ENCODE measurements around the gene SLC35G4.

Gene SLC35G4

DNA sequence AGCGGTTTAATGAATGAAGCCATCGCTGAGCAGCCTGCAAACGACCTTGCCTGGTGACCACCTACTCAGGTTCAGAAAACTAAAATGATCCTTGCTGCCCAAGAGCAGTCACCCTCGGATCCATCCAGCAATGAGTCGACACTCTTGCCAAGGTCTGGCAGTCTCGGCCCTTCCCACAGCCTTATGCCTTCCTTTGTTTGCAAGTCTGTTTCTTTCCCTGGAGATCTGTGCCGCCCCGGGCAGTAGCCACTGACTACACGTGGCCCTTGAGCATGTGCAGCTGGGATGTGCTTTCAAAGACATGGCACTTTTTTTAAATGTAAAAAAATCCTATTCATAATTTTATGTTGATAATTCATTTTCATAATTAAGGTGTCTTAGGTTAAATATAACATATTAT, 37.2 kb upstream of the SLC35G4 start:
- H3K4me3 ChIP-seq (ENCODE audit: low read depth, low read length) = no peak overlapping the region
- TF ChIP-seq, protein P1, sequence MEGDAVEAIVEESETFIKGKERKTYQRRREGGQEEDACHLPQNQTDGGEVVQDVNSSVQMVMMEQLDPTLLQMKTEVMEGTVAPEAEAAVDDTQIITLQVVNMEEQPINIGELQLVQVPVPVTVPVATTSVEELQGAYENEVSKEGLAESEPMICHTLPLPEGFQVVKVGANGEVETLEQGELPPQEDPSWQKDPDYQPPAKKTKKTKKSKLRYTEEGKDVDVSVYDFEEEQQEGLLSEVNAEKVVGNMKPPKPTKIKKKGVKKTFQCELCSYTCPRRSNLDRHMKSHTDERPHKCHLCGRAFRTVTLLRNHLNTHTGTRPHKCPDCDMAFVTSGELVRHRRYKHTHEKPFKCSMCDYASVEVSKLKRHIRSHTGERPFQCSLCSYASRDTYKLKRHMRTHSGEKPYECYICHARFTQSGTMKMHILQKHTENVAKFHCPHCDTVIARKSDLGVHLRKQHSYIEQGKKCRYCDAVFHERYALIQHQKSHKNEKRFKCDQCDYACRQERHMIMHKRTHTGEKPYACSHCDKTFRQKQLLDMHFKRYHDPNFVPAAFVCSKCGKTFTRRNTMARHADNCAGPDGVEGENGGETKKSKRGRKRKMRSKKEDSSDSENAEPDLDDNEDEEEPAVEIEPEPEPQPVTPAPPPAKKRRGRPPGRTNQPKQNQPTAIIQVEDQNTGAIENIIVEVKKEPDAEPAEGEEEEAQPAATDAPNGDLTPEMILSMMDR (IDR thresholded peaks at IDR 0.05; ENCODE audit: low read depth, low read length) = no peak

DNA sequence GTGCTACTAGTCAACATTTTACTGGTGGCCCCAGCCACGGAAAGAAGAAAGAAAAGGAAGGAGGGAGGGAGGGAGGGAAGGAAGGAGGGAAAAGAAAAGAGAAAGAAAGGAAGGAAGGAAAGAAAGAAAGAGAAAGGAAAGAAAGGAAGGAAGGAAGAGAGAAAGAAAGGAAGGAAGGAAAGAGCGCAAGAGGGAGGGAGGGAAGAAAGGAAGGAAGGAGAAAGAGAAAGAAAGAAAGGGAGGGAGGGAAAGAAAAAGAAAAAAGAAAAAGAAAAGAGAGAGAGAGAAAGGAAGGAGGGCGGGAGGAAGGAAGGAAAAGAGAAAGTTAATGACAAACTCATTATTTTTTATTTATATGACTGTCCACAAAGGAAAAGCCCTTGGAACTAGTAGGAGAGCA, 34.9 kb upstream of the SLC35G4 start:
- no peak overlapping the region for H3K4me3 ChIP-seq (ENCODE audit: low read depth, low read length)
- TF ChIP-seq, protein P1 (IDR thresholded peaks at IDR 0.05; ENCODE audit: low read depth, low read length) = no peak

DNA sequence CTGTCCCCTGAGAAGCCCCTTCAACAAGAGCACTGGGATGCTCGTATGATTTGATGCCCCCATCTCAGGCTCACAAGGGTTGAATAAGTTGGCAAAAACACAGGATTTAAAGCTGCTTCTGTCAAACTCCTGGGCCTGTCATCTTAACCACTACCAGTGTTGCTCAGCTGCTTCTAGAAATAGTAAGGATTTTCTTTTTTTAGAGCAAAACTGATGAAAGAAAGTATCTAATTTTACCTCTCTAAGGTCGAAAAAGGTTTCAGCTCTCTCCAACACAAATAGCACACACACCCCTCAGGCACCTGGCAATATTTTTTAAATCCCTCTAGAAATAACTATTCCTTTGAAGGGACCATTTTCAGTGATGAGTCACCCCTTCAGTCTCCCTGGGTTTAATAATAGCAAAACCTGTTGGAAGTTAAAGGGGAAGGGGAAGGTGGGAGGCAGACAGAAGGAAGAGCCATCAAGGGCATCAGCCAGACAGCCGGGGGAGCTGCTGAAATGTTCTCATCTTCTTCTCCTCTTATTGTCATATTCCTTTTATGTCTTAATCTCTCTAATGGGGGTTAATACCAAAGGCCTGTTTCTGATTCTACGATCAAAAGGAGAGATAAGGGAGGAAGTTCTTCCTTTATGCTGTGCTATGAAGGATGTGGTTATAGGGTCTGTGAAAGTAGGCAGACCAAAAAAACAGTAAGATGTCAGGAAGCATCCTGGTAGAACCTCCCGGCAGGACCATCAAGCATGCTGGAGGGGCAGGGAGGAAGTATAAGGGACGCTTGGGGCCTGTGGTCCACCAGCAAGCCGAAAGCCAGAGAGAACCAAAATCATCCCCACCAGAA, 31.9 kb upstream of the SLC35G4 start:
- TF ChIP-seq, protein P1 (IDR thresholded peaks at IDR 0.05; ENCODE audit: low read depth, low read length) = no peak

DNA sequence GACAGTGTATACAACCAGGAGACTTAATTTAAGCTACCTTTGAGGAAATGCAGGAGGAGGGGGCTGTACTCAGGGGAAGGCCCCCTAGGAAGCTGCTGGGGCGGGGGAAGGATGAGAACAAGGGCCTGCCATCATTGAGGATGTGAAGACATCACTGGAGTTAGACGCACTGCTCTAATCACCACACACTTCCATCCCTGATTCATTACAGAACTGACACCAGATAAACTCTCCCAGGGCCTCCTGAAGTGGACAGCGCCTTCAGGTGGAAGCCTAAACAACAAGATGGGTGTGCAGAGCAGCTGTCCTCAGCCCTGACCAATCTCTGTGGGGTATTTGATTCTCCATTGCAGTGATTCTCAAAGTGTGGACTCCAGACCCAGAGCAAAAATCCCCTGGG, 30.6 kb upstream of the SLC35G4 start:
- TF ChIP-seq, protein P1 (IDR thresholded peaks at IDR 0.05; ENCODE audit: low read depth, low read length) = no peak
- H3K4me3 ChIP-seq (ENCODE audit: low read depth, low read length) = no peak overlapping the region

More for the DNA sequence above, 31.9 kb upstream of the SLC35G4 start:
- no peak overlapping the region for H3K4me3 ChIP-seq (ENCODE audit: low read depth, low read length)

DNA sequence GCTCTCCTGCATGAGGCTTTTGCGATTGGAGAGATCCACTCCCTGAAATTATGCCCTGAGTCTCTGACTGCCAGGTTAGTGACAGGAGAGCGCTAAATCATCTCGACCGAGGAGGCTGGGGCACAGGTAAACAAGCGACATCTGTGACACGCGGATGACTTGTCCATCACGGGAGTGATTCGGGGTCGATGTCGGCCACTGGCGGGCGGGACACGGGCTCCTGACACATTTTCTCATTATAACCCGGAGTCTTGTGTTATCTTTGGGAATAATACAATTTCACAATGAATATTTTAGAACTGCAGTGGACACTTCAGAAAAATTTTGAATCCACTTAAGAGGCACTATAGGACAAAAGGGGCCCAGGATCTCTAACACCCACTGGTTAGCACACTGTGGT, 29.5 kb upstream of the SLC35G4 start:
- no peak overlapping the region for H3K4me3 ChIP-seq (ENCODE audit: low read depth, low read length)
- TF ChIP-seq, protein P1 (IDR thresholded peaks at IDR 0.05; ENCODE audit: low read depth, low read length) = no peak

DNA sequence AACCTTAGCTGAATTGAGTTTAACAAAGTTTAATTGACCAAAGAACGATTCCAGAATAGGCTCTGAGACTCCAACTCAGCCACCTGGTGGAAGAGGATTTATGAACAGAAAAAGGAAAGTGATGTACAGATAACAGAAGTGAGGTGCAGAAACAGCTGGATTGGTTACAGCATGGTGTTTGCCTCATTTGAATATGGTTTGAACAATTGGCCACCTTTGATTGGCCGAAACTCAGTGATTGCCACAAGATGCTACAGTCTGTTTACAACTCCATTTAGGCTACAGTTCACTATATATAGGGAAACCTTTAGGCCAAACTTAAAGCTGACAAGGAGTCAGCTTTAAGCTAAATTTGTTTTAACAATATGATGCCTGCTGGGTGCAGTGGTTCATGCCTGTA, 28.1 kb upstream of the SLC35G4 start:
- TF ChIP-seq, protein P1 (IDR thresholded peaks at IDR 0.05; ENCODE audit: low read depth, low read length) = no peak

DNA sequence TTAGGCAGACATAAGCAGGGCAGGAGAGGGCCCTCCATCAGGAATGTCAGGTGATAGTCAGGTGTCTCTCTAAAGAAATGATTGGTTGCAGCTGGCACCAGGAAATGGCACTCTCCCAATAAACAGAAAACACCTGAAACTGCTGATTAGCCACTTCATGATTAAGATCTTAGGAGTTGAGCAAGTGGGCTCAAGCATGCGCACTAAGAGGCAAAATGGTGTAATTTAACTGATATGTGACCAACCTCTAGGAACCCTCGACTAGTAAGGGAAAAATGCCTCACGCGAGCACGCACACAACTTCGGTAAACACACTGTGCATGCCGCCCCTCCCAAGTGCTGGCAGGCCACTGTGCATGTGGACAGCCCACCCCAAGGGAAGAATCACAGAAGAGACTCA, 23.8 kb upstream of the SLC35G4 start:
- no peak overlapping the region for H3K4me3 ChIP-seq (ENCODE audit: low read depth, low read length)
- TF ChIP-seq, protein P1 (IDR thresholded peaks at IDR 0.05; ENCODE audit: low read depth, low read length) = no peak

More for the DNA sequence above, 28.1 kb upstream of the SLC35G4 start:
- H3K4me3 ChIP-seq (ENCODE audit: low read depth, low read length) = no peak overlapping the region
